Measurements from ENCODE around the gene ASPG. TPM values are rescaled to one million over a fixed set of nuclear protein-coding genes. Genes with fewer than 3 reads are reported as not detected.

Gene ASPG
- total RNA-seq, 2 experiments from 2014 or later = not detected

GRCh38 chr14:104137297-104138097, 52.0 kb downstream of the ASPG start:
- Mint-ChIP-seq H3K4me1 (ENCODE audit: low read depth) (peaks cover 4% of the 10 kb centered on the region), H3K4me3 (peak overlapping the region; percentile 55), H3K9me3 (no peaks in the 10 kb centered on the region), H3K27me3 (peaks cover 29% of the 10 kb centered on the region), H3K27ac (no peak overlapping the region), H3K36me3 (ENCODE audit: low read depth) (no peaks in the 10 kb centered on the region)
- TF ChIP-seq, protein P1, sequence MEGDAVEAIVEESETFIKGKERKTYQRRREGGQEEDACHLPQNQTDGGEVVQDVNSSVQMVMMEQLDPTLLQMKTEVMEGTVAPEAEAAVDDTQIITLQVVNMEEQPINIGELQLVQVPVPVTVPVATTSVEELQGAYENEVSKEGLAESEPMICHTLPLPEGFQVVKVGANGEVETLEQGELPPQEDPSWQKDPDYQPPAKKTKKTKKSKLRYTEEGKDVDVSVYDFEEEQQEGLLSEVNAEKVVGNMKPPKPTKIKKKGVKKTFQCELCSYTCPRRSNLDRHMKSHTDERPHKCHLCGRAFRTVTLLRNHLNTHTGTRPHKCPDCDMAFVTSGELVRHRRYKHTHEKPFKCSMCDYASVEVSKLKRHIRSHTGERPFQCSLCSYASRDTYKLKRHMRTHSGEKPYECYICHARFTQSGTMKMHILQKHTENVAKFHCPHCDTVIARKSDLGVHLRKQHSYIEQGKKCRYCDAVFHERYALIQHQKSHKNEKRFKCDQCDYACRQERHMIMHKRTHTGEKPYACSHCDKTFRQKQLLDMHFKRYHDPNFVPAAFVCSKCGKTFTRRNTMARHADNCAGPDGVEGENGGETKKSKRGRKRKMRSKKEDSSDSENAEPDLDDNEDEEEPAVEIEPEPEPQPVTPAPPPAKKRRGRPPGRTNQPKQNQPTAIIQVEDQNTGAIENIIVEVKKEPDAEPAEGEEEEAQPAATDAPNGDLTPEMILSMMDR (IDR thresholded peaks at IDR 0.05) = peak; percentile 96
- ATAC-seq (peak; percentile 76), DNase-seq (peak; percentile 69)
- ChIA-PET POLR2A (no interaction called here), CTCF (interaction anchor here (0.7 to 1.3 kb wide), 6 partner anchors 60 to 427 kb away, joined by 3 to 8 read pairs (median 4); no protein-coding TSS in a partner anchor)
- intact Hi-C loops (cut with micrococcal nuclease) = loop anchor here (5.0 kb wide), 1 partner anchor 505 kb away; no protein-coding TSS in a partner anchor

DNA sequence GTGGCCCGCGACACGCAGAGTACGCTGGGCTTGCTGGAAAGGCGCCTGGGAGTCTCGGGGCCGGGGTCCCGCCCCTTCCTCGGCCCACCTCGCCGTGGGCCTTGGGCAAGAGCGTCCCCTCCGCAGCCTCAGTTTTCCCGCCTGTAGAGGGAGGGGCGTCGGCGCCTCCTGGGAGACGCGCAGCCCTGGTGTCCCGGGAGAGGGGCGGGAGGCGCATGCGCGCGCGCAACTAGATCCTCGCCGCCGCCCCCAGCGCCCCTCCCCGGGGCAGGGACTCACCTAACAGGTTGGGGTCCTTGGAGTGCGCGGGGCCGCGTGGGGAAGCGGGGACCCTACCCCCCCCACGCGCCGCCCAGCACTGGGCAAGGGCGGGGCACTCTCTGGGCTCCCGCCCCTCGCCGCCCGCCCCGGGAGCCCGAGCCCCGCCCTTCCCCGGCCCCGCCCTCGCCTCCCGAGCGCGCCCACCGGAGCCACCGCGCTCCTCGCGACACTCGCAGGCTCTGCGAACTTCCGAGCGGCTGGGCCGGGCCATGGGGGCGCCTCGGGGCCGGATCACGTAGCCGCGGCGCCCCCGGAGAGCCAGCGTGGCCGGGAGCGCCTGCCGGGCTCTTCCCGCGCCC, 52.7 kb downstream of the ASPG start, which contains the start of gene KIF26A:
Gene KIF26A (plus strand): TSS at position 490 of the 620 bp plus-strand sequence. CDS start 136 bp downstream, outside the sequence.
- TF ChIP-seq, protein P1 (IDR thresholded peaks at IDR 0.05) = no peak
- Mint-ChIP-seq H3K4me3 (peak within 1 kb of the TSS; percentile 55), H3K9me3 (no peaks in the 10 kb centered on the region), H3K27ac (no peak within 1 kb of the TSS), H3K36me3 (ENCODE audit: low read depth) (no peaks in the 10 kb centered on the region), H3K4me1 (ENCODE audit: low read depth) (peaks cover 4% of the 10 kb centered on the region), H3K27me3 (peaks cover 28% of the 10 kb centered on the region)
- POLR2A ChIA-PET = no interaction called here
- CTCF ChIA-PET = interaction anchor here (0.7 to 1.3 kb wide), 6 partner anchors 60 to 426 kb away, joined by 3 to 8 read pairs (median 4); no protein-coding TSS in a partner anchor
- intact Hi-C loops (cut with micrococcal nuclease) = loop anchor here (5.0 kb wide), 1 partner anchor 504 kb away; no protein-coding TSS in a partner anchor
- ATAC-seq = peak; percentile 58
- peak; percentile 51 for DNase-seq

DNA sequence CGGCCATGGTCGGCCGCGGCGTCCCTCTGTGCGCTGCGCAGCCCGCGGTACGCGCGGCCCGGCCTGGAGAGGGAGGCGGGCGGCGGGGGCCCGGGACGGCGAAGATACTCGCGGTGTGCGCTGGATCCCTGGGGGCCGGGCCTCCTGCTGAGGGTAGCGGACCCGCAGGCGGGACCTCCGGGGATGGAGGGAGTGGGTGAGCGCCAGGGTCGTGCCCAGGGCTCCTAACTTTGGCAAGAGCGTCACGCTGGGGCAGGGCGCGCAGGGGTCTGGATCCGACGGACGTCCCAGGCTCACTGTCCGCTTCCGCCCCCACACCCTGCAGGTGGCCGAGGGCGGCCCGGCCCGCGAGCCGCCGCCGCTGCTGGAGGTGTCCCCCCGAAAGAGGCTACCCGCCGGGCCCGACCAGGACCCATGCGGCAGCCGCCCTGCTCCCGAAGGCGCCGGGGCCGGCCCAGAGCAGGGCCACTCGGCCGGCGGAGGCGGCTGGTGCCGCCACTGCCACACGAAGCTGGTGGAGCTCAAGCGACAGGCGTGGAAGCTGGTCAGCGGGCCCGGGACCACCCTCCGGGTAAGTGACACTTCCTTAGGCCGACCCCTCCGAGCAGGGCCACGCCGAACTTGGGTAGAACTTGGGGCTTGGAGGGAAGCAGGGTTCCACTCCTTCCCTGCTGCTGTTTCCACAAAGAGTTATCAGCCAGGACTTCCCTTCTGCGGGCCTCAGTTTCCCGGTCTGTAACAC, 53.4 kb downstream of the ASPG start:
- Mint-ChIP-seq H3K9me3 (no peaks in the 10 kb centered on the region), H3K4me1 (ENCODE audit: low read depth) (peaks cover 4% of the 10 kb centered on the region), H3K4me3 (no peak overlapping the region), H3K27me3 (peaks cover 25% of the 10 kb centered on the region), H3K27ac (no peak overlapping the region), H3K36me3 (ENCODE audit: low read depth) (no peaks in the 10 kb centered on the region)
- TF ChIP-seq, protein P1 (IDR thresholded peaks at IDR 0.05) = no peak
- DNase-seq (no peak), ATAC-seq (peak; percentile 1)
- intact Hi-C loops (cut with micrococcal nuclease) = loop anchor here (5.0 kb wide), 1 partner anchor 503 kb away; no protein-coding TSS in a partner anchor
- ChIA-PET CTCF (interaction anchor here (0.6 kb wide), 1 partner anchor 230 kb away, joined by 3 read pairs; no protein-coding TSS in a partner anchor), POLR2A (no interaction called here)

DNA sequence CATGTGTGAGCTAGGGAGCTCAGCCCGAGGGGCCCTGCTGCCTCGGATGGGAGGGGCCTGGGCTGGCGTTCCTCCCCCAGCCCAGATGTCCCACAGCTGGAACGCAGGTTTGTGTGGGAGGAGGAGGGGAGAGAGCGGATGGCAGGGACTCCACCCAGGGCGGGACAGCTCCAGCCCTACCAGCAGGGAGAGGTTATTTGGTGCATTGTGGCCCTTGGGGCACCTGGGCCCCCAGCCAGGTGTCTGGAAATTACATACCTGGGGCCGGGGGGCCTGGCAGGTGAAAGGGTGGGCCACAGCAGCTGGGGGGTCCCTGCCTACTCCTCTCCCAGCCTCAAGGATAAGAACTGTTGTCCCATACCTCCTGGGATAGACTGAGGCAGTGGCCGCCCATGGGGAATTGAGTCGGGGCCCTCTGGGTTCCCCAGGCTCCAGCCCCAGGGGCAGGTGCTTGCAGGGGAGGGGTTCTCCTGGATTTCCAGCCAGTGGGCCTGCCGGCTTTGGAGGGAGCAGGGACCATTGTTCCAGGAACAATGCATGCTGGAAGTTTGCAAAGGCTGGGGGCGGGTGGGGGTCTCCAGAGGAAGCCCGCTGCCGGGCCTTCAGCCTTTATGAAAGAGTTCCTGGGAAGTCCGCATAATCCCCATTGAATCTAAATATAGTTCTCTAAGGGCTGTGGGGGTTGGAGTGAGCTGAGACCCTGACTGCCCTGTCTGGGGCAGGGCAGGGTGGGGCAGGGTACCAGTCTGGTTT, 54.1 kb downstream of the ASPG start:
- no peak for ATAC-seq
- CTCF ChIA-PET = interaction anchor here (0.6 to 0.7 kb wide), 2 partner anchors 45 to 231 kb away, joined by 3 to 4 read pairs; no protein-coding TSS in a partner anchor

More for the DNA sequence above, 54.1 kb downstream of the ASPG start:
- DNase-seq = no peak
- H3K9me3 Mint-ChIP-seq = no peaks in the 10 kb centered on the region
- H3K4me3 Mint-ChIP-seq = no peak overlapping the region
- peaks cover 4% of the 10 kb centered on the region for H3K4me1 Mint-ChIP-seq (ENCODE audit: low read depth)
- POLR2A ChIA-PET = no interaction called here
- intact Hi-C loops (cut with micrococcal nuclease) = loop anchor here (5.0 to 10.0 kb wide), 2 partner anchors 425 to 503 kb away; no protein-coding TSS in a partner anchor
- TF ChIP-seq, protein P1 (IDR thresholded peaks at IDR 0.05) = no peak
- H3K36me3 Mint-ChIP-seq (ENCODE audit: low read depth) = no peaks in the 10 kb centered on the region
- peaks cover 22% of the 10 kb centered on the region for H3K27me3 Mint-ChIP-seq
- H3K27ac Mint-ChIP-seq = no peak overlapping the region
